Ramos (cell line): ENCODE results near the gene YAE1.
"Not testable (repeated sequence)": the region's sequence is repeated elsewhere in the genome, so short reads cannot be mapped to it uniquely, and the experiment has no call there.

Experiments used
- in situ Hi-C: fragments of 300-500 bp; cut with MboI; formaldehyde crosslinking; loops from one replicate; pipeline ENCODE4 v1.14.3; 2022; ENCODE audit warnings: low sequenced_read_pairs; ENCODE audit not compliant: unreplicated experiment

YAE1 gene, protein sequence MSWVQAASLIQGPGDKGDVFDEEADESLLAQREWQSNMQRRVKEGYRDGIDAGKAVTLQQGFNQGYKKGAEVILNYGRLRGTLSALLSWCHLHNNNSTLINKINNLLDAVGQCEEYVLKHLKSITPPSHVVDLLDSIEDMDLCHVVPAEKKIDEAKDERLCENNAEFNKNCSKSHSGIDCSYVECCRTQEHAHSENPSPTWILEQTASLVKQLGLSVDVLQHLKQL

GRCh38 chr7:39566023-39566921 is at the start of gene YAE1:
Gene YAE1, plus strand, starts transcription at chr7:39566404. Its CDS starts 15 bp downstream, at chr7:39566419.
- in situ Hi-C loops: no loop called here

- in situ Hi-C loops: loop anchor here (10.0 to 25.0 kb wide), 3 partner anchors 579 to 1104 kb away; no protein-coding TSS in a partner anchor
Observed at GRCh38 chr7:39516498-39516897, 49.7 kb upstream of the YAE1 start.

- in situ Hi-C loops: loop anchor here (10.0 to 25.0 kb wide), 3 partner anchors 580 to 1105 kb away; no protein-coding TSS in a partner anchor
Observed at GRCh38 chr7:39517240-39517639, 49.0 kb upstream of the YAE1 start.

- in situ Hi-C loops: no loop called here
Observed at GRCh38 chr7:39525926-39526325, 40.3 kb upstream of the YAE1 start.

- in situ Hi-C loops: no loop called here
Observed at GRCh38 chr7:39526666-39527065, 39.5 kb upstream of the YAE1 start.

DNA sequence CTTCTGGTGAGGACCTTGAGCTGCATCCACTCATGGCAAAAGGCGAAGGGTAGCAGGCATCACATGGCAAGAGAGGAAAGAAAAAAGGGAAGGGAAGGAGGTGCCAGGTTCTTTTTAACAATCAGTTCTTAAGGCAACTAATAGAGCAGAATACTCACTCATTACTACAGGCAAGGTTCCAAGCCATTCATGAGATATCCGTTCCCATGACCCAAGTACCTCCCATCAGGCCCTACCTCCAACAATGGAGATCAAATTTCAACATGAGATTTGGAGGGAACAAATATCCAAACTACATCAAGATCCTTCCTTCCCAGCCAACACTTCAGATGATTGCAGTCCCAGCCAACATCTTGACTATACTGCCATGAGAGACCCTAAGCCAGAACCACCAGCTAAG is 38.9 kb upstream of the YAE1 start:
- in situ Hi-C loops: no loop called here

GRCh38 chr7:39527951-39528350 is 38.3 kb upstream of the YAE1 start:
- in situ Hi-C loops: no loop called here

DNA sequence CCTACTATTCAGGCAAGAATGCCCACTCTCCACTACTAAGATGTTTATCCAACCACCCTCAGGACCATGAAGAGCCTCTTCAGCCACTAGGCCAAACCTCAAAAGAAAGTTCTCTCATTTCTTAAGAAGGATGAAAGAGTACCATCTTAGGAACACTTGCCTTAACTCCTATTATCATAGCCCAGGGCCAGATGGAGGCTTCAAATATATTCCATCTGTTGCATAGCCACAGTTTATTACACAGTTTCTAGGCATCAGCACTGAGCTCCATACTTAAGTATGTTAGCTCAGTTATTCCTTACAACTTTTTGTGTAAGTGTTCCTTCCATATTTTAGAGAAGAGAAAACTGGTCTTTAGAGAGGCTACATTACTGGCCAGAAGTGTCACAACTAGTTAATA is 37.4 kb upstream of the YAE1 start:
- in situ Hi-C loops: no loop called here

DNA sequence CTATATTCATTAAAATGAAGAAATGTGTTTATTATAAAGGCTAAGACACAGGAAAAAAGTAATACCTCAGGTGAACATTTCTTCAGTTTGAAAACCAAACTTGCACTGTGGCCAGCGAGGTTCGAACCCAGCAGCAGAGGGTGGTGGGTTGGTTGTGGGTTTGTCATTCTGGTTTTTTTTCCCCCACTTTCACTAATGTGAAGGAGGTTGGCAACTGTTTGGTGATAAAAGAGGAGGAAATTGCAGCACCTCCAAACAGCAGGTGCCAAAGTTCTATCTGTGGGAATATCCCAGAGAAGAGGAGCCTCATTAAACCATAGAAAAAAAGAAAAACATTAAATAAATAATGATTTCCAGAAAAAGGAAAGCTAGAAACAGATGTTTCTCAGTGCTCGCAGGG is 36.6 kb upstream of the YAE1 start:
- in situ Hi-C loops: no loop called here

- in situ Hi-C loops: no loop called here
Observed at GRCh38 chr7:39530971-39531370, 35.2 kb upstream of the YAE1 start.

DNA sequence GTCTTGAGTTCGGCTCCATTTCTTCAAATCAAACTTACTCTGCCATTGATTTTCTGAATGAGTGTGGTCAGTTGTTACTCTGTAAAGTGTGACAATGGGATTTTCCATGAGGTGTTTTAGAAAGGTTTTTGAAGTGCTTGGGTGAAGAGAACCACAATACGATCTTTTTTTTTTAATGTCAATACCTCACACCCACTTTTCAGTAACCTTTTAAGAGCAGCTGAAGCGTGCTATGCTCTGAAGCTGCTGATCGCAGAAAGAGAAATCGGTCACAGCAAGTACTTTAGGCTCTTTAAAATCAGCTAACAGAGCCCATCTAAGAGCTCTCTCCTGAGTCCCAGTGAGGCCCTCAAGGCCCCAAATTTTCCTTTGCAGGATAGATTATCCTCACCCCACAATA is 34.4 kb upstream of the YAE1 start:
- in situ Hi-C loops: no loop called here

GRCh38 chr7:39532832-39533231 is 33.4 kb upstream of the YAE1 start:
- in situ Hi-C loops: no loop called here

- in situ Hi-C loops: no loop called here
Observed at GRCh38 chr7:39534599-39534998, 31.6 kb upstream of the YAE1 start.

DNA sequence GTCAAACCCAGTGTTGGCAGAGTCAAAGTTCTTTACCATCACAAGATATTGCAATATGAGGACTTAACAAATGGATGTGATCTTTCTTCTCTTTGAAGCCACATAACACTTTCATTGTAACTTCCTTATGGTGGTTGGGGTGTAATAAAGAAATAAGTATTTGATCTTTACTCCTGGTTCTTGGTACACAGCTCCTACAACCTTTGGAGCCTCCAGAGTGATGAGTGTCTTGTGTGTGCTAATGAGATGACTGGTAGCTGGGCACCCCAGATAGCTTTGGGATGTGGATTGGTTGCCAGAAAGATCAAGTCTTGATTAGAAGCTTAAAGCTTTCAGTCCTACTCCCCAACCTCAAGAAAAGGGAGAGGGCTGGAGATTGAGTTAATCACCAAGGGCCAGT is 31.1 kb upstream of the YAE1 start:
- in situ Hi-C loops: no loop called here

- in situ Hi-C loops: no loop called here
Observed at GRCh38 chr7:39535720-39536119, 30.5 kb upstream of the YAE1 start.

GRCh38 chr7:39536951-39537350 is 29.3 kb upstream of the YAE1 start:
- in situ Hi-C loops: no loop called here

GRCh38 chr7:39539816-39540215 is 26.4 kb upstream of the YAE1 start:
- in situ Hi-C loops: no loop called here

- in situ Hi-C loops: no loop called here
Observed at GRCh38 chr7:39540320-39540719, 25.9 kb upstream of the YAE1 start.

- in situ Hi-C loops: no loop called here
Observed at GRCh38 chr7:39541511-39541910, 24.7 kb upstream of the YAE1 start.

GRCh38 chr7:39544774-39545173 is 21.4 kb upstream of the YAE1 start:
- in situ Hi-C loops: not testable (repeated sequence)

DNA sequence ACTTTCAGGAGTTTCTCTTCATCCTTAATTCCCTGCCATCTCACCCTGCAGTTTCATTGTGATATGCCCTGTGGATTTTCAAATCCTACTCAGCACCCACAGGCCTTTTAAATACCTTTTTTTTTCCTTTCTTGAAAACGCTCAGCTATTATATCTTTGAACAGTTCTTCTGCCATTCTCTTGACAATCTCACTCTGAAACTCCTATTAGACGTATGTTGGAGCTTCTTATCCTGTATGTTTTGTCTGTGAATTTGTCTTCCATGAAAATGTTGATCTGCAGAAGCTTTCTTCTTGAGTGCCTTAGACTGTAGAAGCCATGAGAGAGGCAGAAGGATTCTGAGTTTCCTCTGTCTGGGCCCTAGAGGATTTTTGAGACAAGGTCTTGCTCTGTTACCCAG is 18.9 kb upstream of the YAE1 start:
- in situ Hi-C loops: no loop called here

- in situ Hi-C loops: no loop called here
Observed at GRCh38 chr7:39550411-39550810, 15.8 kb upstream of the YAE1 start.
